Muscle of back (tissue), 11 donors: Measurements from ENCODE around the gene TCEA2. TPM values are rescaled to one million over a fixed set of nuclear protein-coding genes. Genes with fewer than 3 reads are reported as not detected.
A peak's percentile ranks its signal among the peaks of the same experiment; 100 is the strongest.
"Not testable (repeated sequence)": the region's sequence is repeated elsewhere in the genome, so short reads cannot be mapped to it uniquely, and the experiment has no call there.

Experiments
- DNase-seq, 3 donors: peaks; one replicate each; pipeline versions ENCODE4 v3.0.0 to v3.0.0-alpha.2; 2013
- polyA plus RNA-seq, 10 donors: library from polyadenylated mRNA; unstranded; fragments of 120-200 nt; gene quantifications; one replicate each; pipeline ENCODE4 v1.2.1, GENCODE V29; 2013; ENCODE audit not compliant: insufficient read length in 10 of 10

TCEA2 gene
- polyA plus RNA-seq, 10 donors: 38.5 to 50.1 (median 42.5) TPM

DNA sequence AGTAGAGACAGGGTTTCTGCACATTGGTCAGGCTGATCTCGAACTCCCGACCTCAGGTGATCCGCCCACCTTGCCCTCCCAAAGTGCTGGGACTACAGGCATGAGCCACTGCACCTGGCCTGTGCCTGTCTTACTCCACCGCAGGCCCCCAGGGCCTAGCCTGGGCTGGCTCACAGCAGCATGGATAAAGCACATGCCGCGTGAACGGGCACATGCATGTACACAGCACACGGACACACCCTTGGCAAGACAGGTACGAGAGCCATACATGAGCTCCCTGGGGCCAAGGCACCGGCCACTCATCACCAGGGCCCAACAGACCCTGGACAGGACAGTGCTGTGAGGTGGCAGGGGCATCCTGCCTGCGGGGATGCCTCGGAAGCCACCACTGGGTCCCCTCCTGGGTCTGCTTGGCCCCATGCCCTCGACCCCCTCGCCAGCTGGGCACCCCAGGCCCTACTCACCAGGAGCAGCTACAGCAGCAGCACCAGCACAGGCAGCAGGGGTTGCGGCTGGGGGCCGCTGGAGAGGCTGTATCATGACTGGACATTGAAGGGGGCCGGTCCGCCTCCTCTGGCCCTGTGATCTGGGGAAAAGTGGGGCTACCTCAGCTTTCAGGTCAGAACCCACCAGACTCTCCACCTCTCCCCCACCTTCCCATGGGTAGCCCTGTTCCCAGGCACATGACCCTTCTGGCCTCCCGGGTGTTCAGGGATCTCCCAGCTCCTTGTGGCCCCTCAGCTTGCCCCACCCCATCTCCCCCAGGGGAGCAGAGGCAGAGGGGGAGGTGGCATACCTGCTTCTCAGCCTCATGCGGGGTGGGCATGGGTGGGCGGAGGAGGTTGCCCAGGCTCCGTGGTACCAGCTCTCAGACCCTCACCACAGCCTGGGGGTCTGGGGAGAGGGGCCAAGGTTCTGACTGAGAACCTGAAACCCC is 13.3 kb downstream of the TCEA2 start:
- no peak for DNase-seq

- no peak for DNase-seq
Observed at GRCh38 chr20:64077094-64077493, 14.1 kb downstream of the TCEA2 start.

GRCh38 chr20:64077541-64077875 is 14.5 kb downstream of the TCEA2 start:
- DNase-seq: no peak

DNA sequence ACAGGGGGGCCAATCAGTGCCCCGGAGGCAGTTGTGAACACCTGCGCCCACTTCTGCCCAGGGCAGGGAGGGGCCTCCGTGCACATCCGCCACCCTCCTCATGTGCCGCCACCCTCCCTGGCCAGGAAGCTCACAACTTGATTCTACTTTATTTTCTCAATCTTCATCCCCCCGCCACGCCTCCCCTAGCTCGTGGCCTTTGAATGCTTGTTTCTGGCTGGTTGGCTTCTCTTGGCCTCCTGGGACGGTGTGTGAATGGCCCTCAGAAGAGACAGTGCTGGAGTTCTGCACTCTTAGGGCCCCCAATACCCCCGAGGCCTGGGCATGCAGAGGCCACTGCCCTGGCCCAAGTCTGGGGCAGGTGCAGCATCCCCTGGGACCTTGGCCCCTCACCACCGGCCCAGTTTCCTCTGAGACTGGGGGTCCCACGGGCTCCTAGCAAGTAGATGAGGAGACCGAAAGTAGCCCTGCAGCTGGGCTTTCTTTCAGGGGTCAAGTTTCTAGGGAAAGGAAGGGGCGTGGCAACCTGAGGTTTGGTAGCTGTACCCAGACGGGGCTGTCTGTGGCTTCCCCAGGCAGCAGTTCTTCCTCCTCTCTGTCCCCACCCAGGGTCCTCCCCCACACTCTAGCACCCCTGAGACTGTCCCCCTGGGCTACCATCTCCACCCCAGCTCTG is 15.0 kb downstream of the TCEA2 start:
- DNase-seq: no peak

- no peak for DNase-seq
Observed at GRCh38 chr20:64078934-64079272, 15.9 kb downstream of the TCEA2 start.

- DNase-seq: peak; percentile 60 to 89 (median 88)
Observed at GRCh38 chr20:64079273-64080012, 16.4 kb downstream of the TCEA2 start, which contains the start of gene RGS19. TSS of gene RGS19 (minus strand) at chr20:64079518. CDS start at chr20:64076886, 2,632 bp downstream.

DNA sequence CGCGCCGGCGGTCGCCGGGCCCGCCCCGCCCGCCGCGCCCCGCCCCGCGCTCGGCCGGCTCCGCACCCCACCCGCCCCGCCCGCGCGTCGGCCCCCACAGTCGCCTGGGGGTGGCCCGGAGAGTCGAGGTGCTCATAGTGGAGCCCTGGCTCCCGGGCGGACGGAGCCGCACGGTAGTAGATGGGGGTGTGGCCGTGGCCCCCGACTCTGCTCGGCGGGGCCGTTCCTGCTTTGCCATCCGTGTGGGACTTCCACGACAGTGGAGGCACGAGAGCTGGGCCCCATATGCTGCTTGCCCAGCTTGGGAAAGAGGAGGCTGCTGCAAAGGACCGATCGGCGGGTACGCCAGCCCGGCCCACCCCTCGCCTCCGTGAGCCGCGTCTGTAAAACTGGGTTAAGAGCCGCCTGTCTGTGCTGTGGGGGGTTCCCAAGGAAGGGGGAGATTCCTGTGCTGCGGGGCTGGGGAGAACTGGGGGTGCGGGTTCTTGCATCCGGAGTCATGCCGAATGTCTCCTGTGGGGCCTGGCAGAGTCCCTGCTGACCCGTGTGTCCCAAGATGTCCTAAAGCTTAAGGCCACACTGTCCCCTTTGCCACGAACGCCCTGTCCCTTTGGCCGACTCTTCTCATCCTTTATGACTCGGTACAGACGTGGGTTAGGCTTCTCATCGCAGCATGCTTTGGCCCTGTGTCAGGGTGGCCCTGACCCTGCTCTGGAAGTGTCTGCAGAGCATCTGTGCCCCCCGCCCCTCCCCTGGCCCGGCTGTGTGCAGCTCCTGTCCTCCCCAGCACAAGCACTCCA is 17.2 kb downstream of the TCEA2 start, which contains the start of gene OPRL1:
Gene OPRL1 (plus strand): TSS at position 70 of the 800 bp plus-strand sequence. CDS start 12,639 bp downstream, outside the sequence.
- DNase-seq: peak in 1 of 3 donors; percentile 60

DNA sequence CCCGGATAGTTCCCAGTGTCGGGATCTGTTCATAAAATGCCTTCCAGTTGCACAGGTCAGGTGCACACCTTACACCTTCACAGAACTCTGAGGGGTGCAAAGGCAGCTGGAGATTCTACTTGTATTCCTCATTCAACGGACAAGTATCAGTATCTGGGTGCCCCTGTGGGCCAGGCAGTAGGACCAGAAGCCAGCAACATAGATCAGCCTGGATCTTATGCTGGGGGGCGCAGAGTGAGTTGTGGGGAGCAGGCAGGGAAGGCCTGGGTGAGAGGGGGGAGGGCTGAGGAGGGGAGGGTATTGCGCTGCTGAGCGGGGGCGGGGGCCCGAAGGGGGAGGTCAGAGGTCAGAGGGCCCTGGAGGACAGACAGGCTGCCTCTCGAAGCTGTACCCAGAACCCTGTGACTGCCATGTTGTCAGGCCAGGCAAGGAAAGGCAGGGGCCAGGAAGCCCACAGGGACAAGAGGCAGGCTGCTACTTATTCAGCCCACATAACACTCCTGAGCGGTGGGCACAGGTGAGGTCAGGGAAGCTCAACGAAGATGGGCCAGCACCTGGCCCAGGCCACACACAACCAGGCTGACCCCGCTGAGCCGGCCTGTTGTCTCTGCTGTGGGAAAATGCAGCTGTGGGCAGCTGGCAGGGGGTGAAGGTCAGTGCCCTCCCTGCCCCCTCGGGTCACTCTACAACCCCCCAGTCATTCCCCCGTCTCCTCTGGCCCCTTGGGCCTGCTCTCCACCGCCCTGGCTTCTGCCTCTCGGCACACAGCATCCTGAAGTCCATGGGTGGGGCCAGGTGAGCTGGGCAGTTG is 18.0 kb downstream of the TCEA2 start:
- DNase-seq: no peak

DNA sequence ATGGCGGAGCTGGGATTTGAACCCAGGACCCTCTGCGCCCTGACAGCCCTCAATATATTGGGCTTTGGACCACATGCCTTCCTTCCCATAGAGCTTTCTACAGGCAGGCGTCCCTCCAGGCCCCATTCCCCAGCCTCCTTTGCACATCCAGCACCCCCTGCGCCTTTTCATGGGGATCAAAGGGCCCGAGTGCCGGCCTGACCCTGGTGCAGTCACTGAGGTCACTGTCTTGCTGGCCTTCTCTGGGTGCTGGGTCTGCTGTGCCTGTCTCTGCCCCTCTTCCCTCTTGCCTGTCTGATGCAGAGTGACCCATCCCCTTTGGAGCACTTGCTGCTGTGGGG is 18.6 kb downstream of the TCEA2 start:
- DNase-seq: no peak

DNA sequence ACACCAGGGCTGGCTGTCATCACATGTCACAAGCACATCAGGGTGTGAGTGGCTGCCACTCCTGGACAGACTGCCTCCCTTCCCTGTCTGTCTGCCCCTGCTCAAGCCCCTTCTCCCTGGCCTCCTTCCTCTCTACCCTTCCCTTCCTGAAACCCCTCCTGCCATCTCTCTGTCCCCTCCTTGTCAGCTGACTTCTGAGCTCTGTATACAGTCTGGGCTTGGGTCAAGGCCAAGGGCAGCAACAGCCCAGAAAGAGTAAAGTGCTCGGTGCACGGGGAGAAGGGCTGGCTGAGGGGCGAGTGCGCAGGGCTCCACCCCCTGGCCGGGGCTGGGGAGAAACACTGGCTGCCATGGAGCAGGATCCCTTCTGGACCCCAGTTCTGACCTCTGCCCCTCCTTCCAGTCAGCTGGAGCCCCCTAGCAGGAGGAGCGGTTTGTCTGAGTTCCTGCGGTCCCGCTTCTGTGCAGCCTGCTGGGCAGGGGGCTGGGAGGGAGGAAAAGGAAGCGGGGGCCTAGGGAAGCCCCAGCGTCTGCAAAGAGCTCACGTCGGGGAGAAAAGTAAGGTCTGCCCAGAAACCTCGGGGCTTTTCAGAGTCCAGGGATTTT is 19.2 kb downstream of the TCEA2 start:
- no peak for DNase-seq

GRCh38 chr20:64082820-64083377 is 19.9 kb downstream of the TCEA2 start:
- DNase-seq: no peak

- DNase-seq: peak; percentile 54 to 88 (median 76)
Observed at GRCh38 chr20:64083378-64083803, 20.4 kb downstream of the TCEA2 start.

DNA sequence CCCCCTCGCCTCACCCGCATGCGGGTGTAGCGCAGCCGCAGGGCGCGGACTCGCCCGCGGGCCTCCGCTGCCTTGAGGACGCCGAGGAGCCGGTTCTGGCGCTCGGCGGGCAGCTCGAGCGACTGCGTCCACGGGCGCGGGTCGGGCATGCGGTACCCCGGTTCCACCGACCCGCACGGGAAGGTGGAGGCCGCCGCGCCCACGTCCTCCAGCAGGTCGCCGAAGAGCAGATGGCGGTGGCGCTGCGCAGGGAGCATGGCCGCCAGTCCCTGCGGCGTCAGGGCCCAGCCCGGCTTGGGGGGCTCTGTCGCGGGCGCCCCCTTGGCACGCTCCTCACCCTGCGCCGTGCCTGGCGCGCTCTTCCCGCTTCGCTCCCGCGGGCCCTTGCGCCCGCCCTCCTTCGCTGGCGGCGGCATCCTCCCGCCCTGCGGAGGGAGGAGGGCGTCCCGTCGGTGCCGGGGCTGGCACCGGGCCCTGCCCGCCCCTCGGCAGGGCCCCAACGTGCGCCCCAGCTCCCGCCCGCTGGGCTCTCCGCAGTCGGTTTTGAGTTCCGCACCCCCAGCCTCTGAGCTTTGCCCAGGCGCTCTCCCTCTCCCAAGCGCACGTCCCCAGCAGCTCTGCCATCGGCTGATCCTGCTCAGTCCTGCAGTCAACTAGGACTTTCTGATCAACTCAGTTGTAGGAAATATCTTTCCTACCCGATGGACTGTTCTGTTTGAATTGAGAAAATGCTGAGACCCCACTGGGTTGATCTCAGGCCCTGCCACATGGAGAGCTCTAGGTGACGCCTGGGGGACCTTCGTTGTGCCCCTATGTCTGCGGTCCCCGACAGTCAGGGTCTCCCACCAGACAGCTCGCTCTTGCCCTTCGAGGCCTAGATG is 21.0 kb downstream of the TCEA2 start, which contains the start of gene LKAAEAR1:
Gene LKAAEAR1 (minus strand): TSS at position 595 of the 881 bp plus-strand sequence. CDS start 179 bp downstream, at position 416.
- no peak for DNase-seq

GRCh38 chr20:64084685-64085152 is 21.7 kb downstream of the TCEA2 start:
- DNase-seq: no peak

- no peak for DNase-seq
Observed at GRCh38 chr20:64086801-64087200, 23.8 kb downstream of the TCEA2 start.

DNA sequence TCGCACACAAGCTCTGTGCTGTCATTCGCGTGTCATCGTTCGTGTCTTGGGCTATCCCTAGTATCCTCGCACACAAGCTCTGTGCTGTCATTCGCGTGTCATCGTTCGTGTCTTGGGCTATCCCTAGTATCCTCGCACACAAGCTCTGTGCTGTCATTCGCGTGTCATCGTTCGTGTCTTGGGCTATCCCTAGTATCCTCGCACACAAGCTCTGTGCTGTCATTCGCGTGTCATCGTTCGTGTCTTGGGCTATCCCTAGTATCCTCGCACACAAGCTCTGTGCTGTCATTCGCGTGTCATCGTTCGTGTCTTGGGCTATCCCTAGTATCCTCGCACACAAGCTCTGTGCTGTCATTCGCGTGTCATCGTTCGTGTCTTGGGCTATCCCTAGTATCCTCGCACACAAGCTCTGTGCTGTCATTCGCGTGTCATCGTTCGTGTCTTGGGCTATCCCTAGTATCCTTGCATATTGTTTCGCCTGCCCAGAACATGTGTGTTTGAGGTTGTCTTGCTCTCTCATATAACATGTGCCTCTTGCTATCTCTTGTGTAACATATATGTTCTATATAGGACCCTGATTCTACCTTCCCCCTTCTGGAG is 24.3 kb downstream of the TCEA2 start:
- not testable (repeated sequence) for DNase-seq

DNA sequence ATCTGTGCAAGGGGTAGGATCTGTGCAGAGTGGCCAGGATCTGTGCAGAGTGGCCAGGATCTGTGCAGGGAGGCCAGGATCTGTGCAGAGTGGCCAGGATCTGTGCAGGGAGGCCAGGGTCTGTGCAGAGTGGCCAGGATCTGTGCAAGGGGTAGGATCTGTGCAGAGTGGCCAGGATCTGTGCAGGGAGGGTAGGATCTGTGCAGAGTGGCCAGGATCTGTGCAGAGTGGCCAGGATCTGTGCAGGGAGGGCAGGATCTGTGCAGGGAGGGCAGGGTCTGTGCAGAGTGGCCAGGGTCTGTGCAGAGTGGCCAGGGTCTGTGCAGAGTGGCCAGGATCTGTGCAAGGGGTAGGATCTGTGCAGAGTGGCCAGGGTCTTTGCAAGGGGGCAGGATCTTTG is 25.6 kb downstream of the TCEA2 start:
- DNase-seq: not testable (repeated sequence)

GRCh38 chr20:64090165-64090564 is 27.2 kb downstream of the TCEA2 start:
- no peak for DNase-seq
